PC-3 (cell line): Measurements from ENCODE around the gene GJA8.
"Not testable (repeated sequence)": the region's sequence is repeated elsewhere in the genome, so short reads cannot be mapped to it uniquely, and the experiment has no call there.

ENCODE experiments used
- EZH2 ChIP-seq: fragments of 300-600 bp; sonication (generic); IDR thresholded peaks from one replicate; pipeline ENCODE4 v1.6.1; 2017; ENCODE audit warnings: antibody characterized with exemption, mild to moderate bottlenecking, low read length; ENCODE audit not compliant: unreplicated experiment
- TF ChIP-seq, protein P1 (sequence below): fragments of 300-600 bp; sonication (generic); conservative IDR thresholded peaks from 2 replicates; pipeline ENCODE4 v1.5.1; 2017; ENCODE audit warnings: antibody characterized with exemption, low read depth, mild to moderate bottlenecking, low read length

DNA sequence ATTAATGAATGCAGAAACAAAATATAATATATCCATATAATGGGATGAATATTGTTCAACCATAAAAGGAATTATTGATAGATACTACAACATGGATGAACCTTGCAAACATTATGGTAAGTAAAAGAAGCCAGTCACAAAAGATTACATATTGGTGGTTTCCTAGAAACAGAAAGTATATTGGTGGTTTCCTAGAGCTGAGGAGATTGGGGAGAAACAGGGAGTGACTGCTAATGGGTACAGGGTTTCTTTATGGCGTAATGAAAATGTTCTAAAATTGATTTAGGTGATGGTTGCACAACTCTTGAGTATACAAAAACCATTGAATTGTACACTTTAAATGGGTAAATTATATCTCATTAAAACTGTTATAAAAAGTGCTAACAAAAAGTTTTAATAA, 40.0 kb downstream of the GJA8 start:
- TF ChIP-seq, protein P1, sequence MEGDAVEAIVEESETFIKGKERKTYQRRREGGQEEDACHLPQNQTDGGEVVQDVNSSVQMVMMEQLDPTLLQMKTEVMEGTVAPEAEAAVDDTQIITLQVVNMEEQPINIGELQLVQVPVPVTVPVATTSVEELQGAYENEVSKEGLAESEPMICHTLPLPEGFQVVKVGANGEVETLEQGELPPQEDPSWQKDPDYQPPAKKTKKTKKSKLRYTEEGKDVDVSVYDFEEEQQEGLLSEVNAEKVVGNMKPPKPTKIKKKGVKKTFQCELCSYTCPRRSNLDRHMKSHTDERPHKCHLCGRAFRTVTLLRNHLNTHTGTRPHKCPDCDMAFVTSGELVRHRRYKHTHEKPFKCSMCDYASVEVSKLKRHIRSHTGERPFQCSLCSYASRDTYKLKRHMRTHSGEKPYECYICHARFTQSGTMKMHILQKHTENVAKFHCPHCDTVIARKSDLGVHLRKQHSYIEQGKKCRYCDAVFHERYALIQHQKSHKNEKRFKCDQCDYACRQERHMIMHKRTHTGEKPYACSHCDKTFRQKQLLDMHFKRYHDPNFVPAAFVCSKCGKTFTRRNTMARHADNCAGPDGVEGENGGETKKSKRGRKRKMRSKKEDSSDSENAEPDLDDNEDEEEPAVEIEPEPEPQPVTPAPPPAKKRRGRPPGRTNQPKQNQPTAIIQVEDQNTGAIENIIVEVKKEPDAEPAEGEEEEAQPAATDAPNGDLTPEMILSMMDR = not testable (repeated sequence)
- TF ChIP-seq EZH2 = not testable (repeated sequence)
